HCT116 (cell line): ENCODE results near the gene TMED10. TPM values are rescaled to one million over a fixed set of nuclear protein-coding genes. Genes with fewer than 3 reads are reported as not detected.
"Not testable (repeated sequence)": the region's sequence is repeated elsewhere in the genome, so short reads cannot be mapped to it uniquely, and the experiment has no call there.

Experiments used
- ATAC-seq: fragments of 200-7000 bp; cut with Tn5 transposase; 2 replicates; pipeline ENCODE4 v1.9.1; 2020; ENCODE audit warnings: mild to moderate bottlenecking, moderate library complexity
- BruUV-seq: library from RNA; stranded (reverse); fragments of 400-500 nt; replicated peaks from 2 replicates; lab custom pipeline; 2021; lab: Mats Ljungman, UMichigan
- CTCF ChIA-PET: fragments of 300-600 bp; sonication (Branson Sonifier 250); formaldehyde crosslinking; loops from one replicate; lab custom pipeline; 2021; ENCODE audit warnings: antibody characterized with exemption; lab: Charles Lee
- POLR2A ChIA-PET: fragments of 300-600, 350-600 bp; sonication (Branson Sonifier 250); formaldehyde crosslinking; loops from one replicate; lab custom pipeline; 2021; ENCODE audit warnings: antibody characterized with exemption; lab: Charles Lee
- RAD21 ChIA-PET, 2 experiments: fragments of 300-600 bp; sonication (Branson Sonifier 250); formaldehyde crosslinking; loops; one replicate each; lab custom pipeline; 2023; ENCODE audit warnings: low total read pairs in 2 of 2; ENCODE audit not compliant: uncharacterized antibody in 2 of 2, unreplicated experiment in 2 of 2, low non-redundant PET in 1 of 2; lab: Charles Lee
- DNase-seq: peaks from one replicate; pipeline ENCODE4 v3.0.0-alpha.2; 2010; ENCODE audit warnings: low read depth, low spot score
- H2AFZ ChIP-seq: fragments of 200-600 bp; shearing (Covaris generic), sonication (generic); 2 replicates; pipeline ENCODE4 v1.6.1; 2017; ENCODE audit warnings: low read depth, mixed run types, mixed read lengths, antibody characterized with exemption, low read length; ENCODE audit not compliant: poor library complexity, severe bottlenecking
- H3K27ac ChIP-seq: 2 replicates; pipeline ENCODE4 v1.5.1; 2012; ENCODE audit warnings: low read depth, low read length
- H3K27me3 ChIP-seq: fragments of 200-600 bp; sonication (generic); 2 replicates; pipeline ENCODE4 v1.6.1; 2016; ENCODE audit warnings: mixed run types, low read length, mixed read lengths; ENCODE audit not compliant: insufficient read depth
- H3K36me3 ChIP-seq, 2 experiments: fragments of 200-500 bp in 1 of 2; fragments of 200-600 bp in 1 of 2; sonication (Bioruptor generic) in 1 of 2; sonication (generic) in 1 of 2; 2 replicates each; pipeline versions ENCODE4 v1.5.1 to v1.6.1; 2014 to 2016; ENCODE audit warnings: low read length in 2 of 2, inconsistent platforms in 1 of 2, mixed read lengths in 1 of 2, mixed run types in 1 of 2; ENCODE audit not compliant: insufficient read depth in 2 of 2, control insufficient read depth in 1 of 2
- H3K4me1 ChIP-seq, 2 experiments: fragments of 200-600 bp in 1 of 2; sonication (generic) in 1 of 2; 2 replicates each; pipeline versions ENCODE4 v1.5.1 to v1.6.1; 2012 to 2017; ENCODE audit warnings: low read length in 2 of 2, inconsistent platforms in 1 of 2, mild to moderate bottlenecking in 1 of 2, mixed read lengths in 1 of 2, mixed run types in 1 of 2, moderate library complexity in 1 of 2; ENCODE audit not compliant: insufficient read depth in 2 of 2, control insufficient read depth in 1 of 2
- H3K4me2 ChIP-seq: fragments of 200-600 bp; sonication (generic); 2 replicates; pipeline ENCODE4 v1.6.1; 2017; ENCODE audit warnings: mixed run types, low read length, mixed read lengths
- H3K4me3 ChIP-seq, 2 experiments: fragments of 200-600 bp in 1 of 2; sonication (generic) in 1 of 2; replicated peaks in 1 of 2; 2 replicates each; pipeline ENCODE4 v1.5.1; 2011 to 2016; ENCODE audit warnings: low read length in 2 of 2, control low read depth in 1 of 2, low read depth in 1 of 2, mild to moderate bottlenecking in 1 of 2, mixed read lengths in 1 of 2, mixed run types in 1 of 2
- H3K79me2 ChIP-seq: fragments of 200-600 bp; sonication (generic); 2 replicates; pipeline ENCODE4 v1.6.1; 2017; ENCODE audit warnings: mild to moderate bottlenecking, mixed run types, low read length, moderate library complexity, mixed read lengths; ENCODE audit not compliant: insufficient read depth
- H3K9ac ChIP-seq: fragments of 200-600 bp; sonication (generic); 2 replicates; pipeline ENCODE4 v1.6.1; 2016; ENCODE audit warnings: low read length, mixed read lengths
- H3K9me2 ChIP-seq: fragments of 200-600 bp; sonication (generic), shearing (Covaris generic); 2 replicates; pipeline ENCODE4 v1.6.1; 2017; ENCODE audit warnings: mixed run types, mild to moderate bottlenecking, moderate library complexity; ENCODE audit not compliant: insufficient read depth
- H3K9me3 ChIP-seq, 2 experiments: fragments of 200-500 bp in 1 of 2; fragments of 200-600 bp in 1 of 2; sonication (Bioruptor generic) in 1 of 2; sonication (generic) in 1 of 2; 2 replicates each; pipeline ENCODE4 v1.6.1; 2014 to 2017; ENCODE audit warnings: low read length in 2 of 2, mixed read lengths in 2 of 2, inconsistent platforms in 1 of 2, low read depth in 1 of 2, mild to moderate bottlenecking in 1 of 2, mixed run types in 1 of 2, moderate library complexity in 1 of 2; ENCODE audit not compliant: control insufficient read depth in 1 of 2, insufficient read depth in 1 of 2
- H4K20me1 ChIP-seq: fragments of 200-600 bp; sonication (generic), shearing (Covaris generic); 2 replicates; pipeline ENCODE4 v1.6.1; 2017; ENCODE audit warnings: mixed run types, mild to moderate bottlenecking, moderate library complexity; ENCODE audit not compliant: insufficient read depth
- ATF3 ChIP-seq: IDR thresholded peaks from 2 replicates; pipeline ENCODE4 v1.6.1; 2012
- EGR1 ChIP-seq: IDR thresholded peaks from 2 replicates; pipeline ENCODE4 v1.6.1; 2012; ENCODE audit warnings: low read depth
- EZH2 ChIP-seq: fragments of 200-600 bp; sonication (generic); IDR thresholded peaks from 2 replicates; pipeline ENCODE4 v1.6.1; 2017; ENCODE audit warnings: antibody characterized with exemption, mixed run types
- JUND ChIP-seq: IDR thresholded peaks from 2 replicates; pipeline ENCODE4 v1.6.1; 2012
- MAX ChIP-seq: IDR thresholded peaks from 2 replicates; pipeline ENCODE4 v1.6.1; 2012
- POLR2AphosphoS5 ChIP-seq: IDR thresholded peaks from 2 replicates; pipeline ENCODE4 v1.6.1; 2011; ENCODE audit warnings: mild to moderate bottlenecking, low read depth, low read length, moderate library complexity
- RAD21 ChIP-seq: IDR thresholded peaks from 2 replicates; pipeline ENCODE4 v1.6.1; 2012; ENCODE audit warnings: low read depth, mild to moderate bottlenecking
- REST ChIP-seq: IDR thresholded peaks from 2 replicates; pipeline ENCODE4 v1.6.1; 2012; ENCODE audit warnings: low read depth
- SIN3A ChIP-seq: IDR thresholded peaks from 2 replicates; pipeline ENCODE4 v1.6.1; 2012; ENCODE audit warnings: low read depth
- TCF7L2 ChIP-seq: IDR thresholded peaks from 2 replicates; pipeline ENCODE4 v1.7.0; 2011; ENCODE audit warnings: borderline replicate concordance, inconsistent platforms; ENCODE audit not compliant: insufficient read depth, insufficient read length; ENCODE audit errors: extremely low read depth
- ZNF274 ChIP-seq: fragments of 200-500 bp; sonication (Bioruptor generic); IDR thresholded peaks from 2 replicates; pipeline ENCODE4 v1.6.1; 2014; ENCODE audit warnings: mild to moderate bottlenecking, low read depth, low read length, inconsistent platforms
- intact Hi-C: fragments of 100-400 bp; cut with micrococcal nuclease; formaldehyde crosslinking; loops from 2 replicates; pipeline ENCODE4 v1.10.0; 2022
- total RNA-seq: library from RNA; stranded (reverse); gene quantifications from one replicate; pipeline ENCODE4 v1.2.1, GENCODE V29; 2021; ENCODE audit not compliant: unreplicated experiment

Gene TMED10
- total RNA-seq, 1 experiment from 2014 or later, result 303 TPM

- ATAC-seq, H3K27me3 ChIP-seq, H3K4me1 ChIP-seq, H3K79me2 ChIP-seq, H2AFZ ChIP-seq, H4K20me1 ChIP-seq, H3K27ac ChIP-seq, DNase-seq, BruUV-seq, intact Hi-C loops, RAD21 ChIA-PET, H3K4me2 ChIP-seq, H3K4me3 ChIP-seq, H3K9ac ChIP-seq, H3K9me3 ChIP-seq, POLR2A ChIA-PET, H3K36me3 ChIP-seq, H3K9me2 ChIP-seq: not testable (repeated sequence)
- CTCF ChIA-PET, result interaction anchor here (1.0 kb wide), 1 partner anchor 113 kb away, joined by 6 read pairs; no protein-coding TSS in a partner anchor
Observed at GRCh38 chr14:75182163-75182562, 5.8 kb upstream of the TMED10 start.

- no peak overlapping the region for H3K27ac ChIP-seq
- H3K9me2 ChIP-seq, result no peaks in the 10 kb centered on the region
- ChIA-PET CTCF (no interaction called here), POLR2A (interaction anchor here (0.6 kb wide), 1 partner anchor 56 kb away, joined by 3 read pairs; no protein-coding TSS in a partner anchor), RAD21 (no interaction called here)
- H3K4me2 ChIP-seq, result no peak overlapping the region
- intact Hi-C loops, result no loop called here
- no peak overlapping the region for H2AFZ ChIP-seq
- no peak for ATAC-seq
- no peak overlapping the region for H3K9ac ChIP-seq
- BruUV-seq, result no TSS peak
- no peak for TF ChIP-seq EGR1
- TF ChIP-seq POLR2AphosphoS5, result no peak
- TF ChIP-seq MAX, result no peak
- no peak for TF ChIP-seq RAD21
- no peak for TF ChIP-seq REST
- no peak for TF ChIP-seq EZH2
- TF ChIP-seq ATF3, result no peak
- no peak for TF ChIP-seq ZNF274
- no peak for TF ChIP-seq SIN3A
- no peak for TF ChIP-seq TCF7L2
- no peak for TF ChIP-seq JUND
- H3K9me3 ChIP-seq, result no peaks in the 10 kb centered on the region
- no peaks in the 10 kb centered on the region for H3K79me2 ChIP-seq
- no peak for DNase-seq
- H3K27me3 ChIP-seq, result no peaks in the 10 kb centered on the region
- H3K4me3 ChIP-seq, result no peak overlapping the region
- no peaks in the 10 kb centered on the region for H4K20me1 ChIP-seq
- no peaks in the 10 kb centered on the region for H3K36me3 ChIP-seq
- peaks cover 0 to 8% of the 10 kb centered on the region in 2 experiments; a peak in 2 of 4 replicates for H3K4me1 ChIP-seq
Observed at GRCh38 chr14:75181293-75182062, 5.1 kb upstream of the TMED10 start.
